ENCODE results near the gene DMRTC2. TPM values are rescaled to one million over a fixed set of nuclear protein-coding genes. Genes with fewer than 3 reads are reported as not detected.
A peak's percentile ranks its signal among the peaks of the same experiment; 100 is the strongest.

The DMRTC2 gene
- total RNA-seq, 2 experiments from 2014 or later = not detected

- peaks cover 5% of the 10 kb centered on the region for H3K36me3 Mint-ChIP-seq
Observed at GRCh38 chr19:41877916-41878905, 33.4 kb downstream of the DMRTC2 start.

GRCh38 chr19:41879080-41879479, 34.2 kb downstream of the DMRTC2 start:
- no peak for DNase-seq
- CTCF ChIA-PET = no interaction called here
- peaks cover 9% of the 10 kb centered on the region for H3K36me3 Mint-ChIP-seq
- no peak overlapping the region for H3K27ac Mint-ChIP-seq
- ATAC-seq = no peak
- peaks cover 41% of the 10 kb centered on the region for H3K4me1 Mint-ChIP-seq
- no peaks in the 10 kb centered on the region for H3K9me3 Mint-ChIP-seq (ENCODE audit: low read depth)
- H3K4me3 Mint-ChIP-seq = no peak overlapping the region
- H3K27me3 Mint-ChIP-seq = no peaks in the 10 kb centered on the region

More at GRCh38 chr19:41877916-41878905, 33.4 kb downstream of the DMRTC2 start:
- Mint-ChIP-seq H3K27me3 (no peaks in the 10 kb centered on the region), H3K9me3 (ENCODE audit: low read depth) (no peaks in the 10 kb centered on the region), H3K4me3 (no peak overlapping the region), H3K4me1 (peaks cover 43% of the 10 kb centered on the region), H3K27ac (peak overlapping the region; percentile 93)
- no peak for ATAC-seq
- CTCF ChIA-PET = interaction anchor here (3.6 to 16.7 kb wide), 3 partner anchors 9 to 67 kb away, joined by 20 to 260 read pairs (median 88); partner anchors contain the start of genes ARHGEF1 and RPS19
- DNase-seq = no peak

GRCh38 chr19:41879670-41880328, 35.0 kb downstream of the DMRTC2 start:
- ATAC-seq (no peak), DNase-seq (no peak)
- CTCF ChIA-PET = interaction anchor here (10.6 kb wide), 1 partner anchor 20 kb away, joined by 66 read pairs; the partner anchor contains the start of gene RPS19
- H3K36me3 Mint-ChIP-seq = peaks cover 10% of the 10 kb centered on the region
- H3K27ac Mint-ChIP-seq = peak overlapping the region; percentile 25
- no peak overlapping the region for H3K4me3 Mint-ChIP-seq
- no peaks in the 10 kb centered on the region for H3K9me3 Mint-ChIP-seq (ENCODE audit: low read depth)
- H3K4me1 Mint-ChIP-seq = peaks cover 38% of the 10 kb centered on the region
- no peaks in the 10 kb centered on the region for H3K27me3 Mint-ChIP-seq

- peak overlapping the region; percentile 25 for H3K27ac Mint-ChIP-seq
- no peak overlapping the region for H3K4me3 Mint-ChIP-seq
Observed at GRCh38 chr19:41880329-41880708, 35.5 kb downstream of the DMRTC2 start.

DNA sequence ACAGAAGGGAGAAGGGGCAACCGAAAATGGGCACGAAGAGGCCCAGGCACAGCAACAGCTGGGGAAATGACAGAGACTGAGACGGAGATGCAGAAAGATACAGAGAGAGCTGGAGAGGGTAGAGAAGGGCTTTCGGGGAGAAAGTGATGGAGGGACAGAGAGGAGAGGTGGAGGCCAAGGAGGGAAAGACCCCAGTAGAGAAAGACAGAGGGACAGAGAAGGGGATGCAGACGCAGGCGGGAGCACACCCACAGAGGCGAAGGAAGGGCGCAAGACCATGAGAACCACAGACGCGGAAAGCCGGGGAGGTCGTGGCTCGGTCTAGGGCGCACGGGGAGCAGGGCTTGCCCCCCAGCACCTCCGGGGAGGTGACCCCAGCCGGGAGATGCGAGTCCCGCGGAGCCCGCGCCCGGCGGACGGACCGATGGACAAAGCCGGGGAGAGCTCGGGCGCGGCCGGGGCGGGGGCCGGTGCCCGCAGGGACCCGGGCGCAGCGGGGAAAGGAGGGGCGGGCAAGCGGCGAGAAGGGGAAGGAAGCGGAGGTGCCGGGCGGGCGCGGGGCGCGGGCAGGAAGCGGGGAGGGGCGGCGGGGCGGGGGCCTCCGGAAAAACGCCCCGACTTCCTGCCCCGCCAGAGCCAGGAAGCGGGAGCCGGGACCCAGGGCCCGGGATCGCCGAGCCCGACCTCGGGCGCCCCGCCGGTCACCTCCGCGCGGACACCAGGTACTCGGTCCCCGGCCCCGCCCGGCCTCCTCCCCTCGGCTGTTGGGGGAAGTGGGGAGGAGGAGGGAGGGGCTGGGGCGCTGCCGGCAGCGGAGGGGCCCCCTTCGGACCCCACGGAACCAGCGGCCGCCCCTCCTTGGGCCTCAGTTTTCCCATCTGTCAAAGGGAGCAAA, 38.0 kb downstream of the DMRTC2 start, which contains the start of gene ARHGEF1:
Gene ARHGEF1 (plus strand): TSS at position 617 of the 895 bp plus-strand sequence. CDS start 4,899 bp downstream, outside the sequence.
- CTCF ChIA-PET = interaction anchor here (1.0 to 12.1 kb wide), 5 partner anchors 13 to 69 kb away, joined by 4 to 260 read pairs (median 66); partner anchors contain the start of genes CD79A and RPS19
- H3K4me3 Mint-ChIP-seq = peak within 1 kb of the TSS; percentile 98
- H3K36me3 Mint-ChIP-seq = peaks cover 27% of the 10 kb centered on the region
- DNase-seq (peak; percentile 74), ATAC-seq (peak; percentile 2)
- peak within 1 kb of the TSS; percentile 97 for H3K27ac Mint-ChIP-seq
- H3K9me3 Mint-ChIP-seq (ENCODE audit: low read depth) = no peaks in the 10 kb centered on the region
- peaks cover 32% of the 10 kb centered on the region for H3K4me1 Mint-ChIP-seq
- no peaks in the 10 kb centered on the region for H3K27me3 Mint-ChIP-seq

More at GRCh38 chr19:41880329-41880708, 35.5 kb downstream of the DMRTC2 start:
- Mint-ChIP-seq H3K4me1 (peaks cover 38% of the 10 kb centered on the region), H3K27me3 (no peaks in the 10 kb centered on the region), H3K9me3 (ENCODE audit: low read depth) (no peaks in the 10 kb centered on the region), H3K36me3 (peaks cover 13% of the 10 kb centered on the region)
- CTCF ChIA-PET = interaction anchor here (10.6 kb wide), 1 partner anchor 20 kb away, joined by 66 read pairs; the partner anchor contains the start of gene RPS19
- DNase-seq (no peak), ATAC-seq (no peak)

DNA sequence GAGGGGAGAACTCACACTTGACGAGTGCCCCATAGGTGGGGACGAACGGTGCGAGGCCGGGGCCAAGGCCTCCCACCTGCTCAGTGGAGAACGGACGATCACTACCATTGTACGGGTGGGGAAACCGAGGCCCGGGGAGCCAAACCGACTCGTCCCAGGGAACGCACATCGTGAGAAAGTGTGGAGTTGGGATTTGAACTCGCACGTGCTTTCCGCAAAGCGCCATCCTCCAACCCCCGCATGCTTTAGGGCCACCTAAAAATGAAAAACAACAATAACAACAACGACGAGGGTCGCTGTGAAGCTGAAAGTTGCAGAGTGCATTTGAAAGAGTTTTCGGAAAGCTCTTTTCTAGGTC, 38.6 kb downstream of the DMRTC2 start:
- CTCF ChIA-PET = interaction anchor here (1.0 to 12.1 kb wide), 5 partner anchors 13 to 69 kb away, joined by 4 to 260 read pairs (median 66); partner anchors contain the start of genes CD79A and RPS19
- peaks cover 35% of the 10 kb centered on the region for H3K4me1 Mint-ChIP-seq
- H3K9me3 Mint-ChIP-seq (ENCODE audit: low read depth) = no peaks in the 10 kb centered on the region
- ATAC-seq (no peak), DNase-seq (no peak)
- peak overlapping the region; percentile 82 for H3K4me3 Mint-ChIP-seq
- H3K27ac Mint-ChIP-seq = peak overlapping the region; percentile 94
- no peaks in the 10 kb centered on the region for H3K27me3 Mint-ChIP-seq
- H3K36me3 Mint-ChIP-seq = peaks cover 33% of the 10 kb centered on the region

GRCh38 chr19:41883821-41884733, 39.2 kb downstream of the DMRTC2 start:
- ATAC-seq = peak; percentile 81
- H3K9me3 Mint-ChIP-seq (ENCODE audit: low read depth) = no peaks in the 10 kb centered on the region
- peak; percentile 97 for DNase-seq
- no peaks in the 10 kb centered on the region for H3K27me3 Mint-ChIP-seq
- CTCF ChIA-PET = interaction anchor here (1.6 to 12.1 kb wide), 5 partner anchors 14 to 74 kb away, joined by 4 to 260 read pairs (median 66); partner anchors contain the start of genes CD79A, RABAC1 and RPS19
- H3K36me3 Mint-ChIP-seq = peaks cover 38% of the 10 kb centered on the region
- peaks cover 41% of the 10 kb centered on the region for H3K4me1 Mint-ChIP-seq
- H3K27ac Mint-ChIP-seq = peak overlapping the region; percentile 94
- peak overlapping the region; percentile 82 for H3K4me3 Mint-ChIP-seq

GRCh38 chr19:41886761-41887710, 42.2 kb downstream of the DMRTC2 start:
- Mint-ChIP-seq H3K27ac (peak overlapping the region; percentile 94), H3K9me3 (ENCODE audit: low read depth) (no peaks in the 10 kb centered on the region), H3K4me1 (peaks cover 67% of the 10 kb centered on the region), H3K27me3 (no peaks in the 10 kb centered on the region), H3K4me3 (peak overlapping the region; percentile 82), H3K36me3 (peaks cover 58% of the 10 kb centered on the region)
- CTCF ChIA-PET = interaction anchor here (1.2 to 12.1 kb wide), 8 partner anchors 17 to 77 kb away, joined by 3 to 260 read pairs (median 11); partner anchors contain the start of genes CD79A, RABAC1 and RPS19
- DNase-seq (peak; percentile 92), ATAC-seq (peak; percentile 28)

DNA sequence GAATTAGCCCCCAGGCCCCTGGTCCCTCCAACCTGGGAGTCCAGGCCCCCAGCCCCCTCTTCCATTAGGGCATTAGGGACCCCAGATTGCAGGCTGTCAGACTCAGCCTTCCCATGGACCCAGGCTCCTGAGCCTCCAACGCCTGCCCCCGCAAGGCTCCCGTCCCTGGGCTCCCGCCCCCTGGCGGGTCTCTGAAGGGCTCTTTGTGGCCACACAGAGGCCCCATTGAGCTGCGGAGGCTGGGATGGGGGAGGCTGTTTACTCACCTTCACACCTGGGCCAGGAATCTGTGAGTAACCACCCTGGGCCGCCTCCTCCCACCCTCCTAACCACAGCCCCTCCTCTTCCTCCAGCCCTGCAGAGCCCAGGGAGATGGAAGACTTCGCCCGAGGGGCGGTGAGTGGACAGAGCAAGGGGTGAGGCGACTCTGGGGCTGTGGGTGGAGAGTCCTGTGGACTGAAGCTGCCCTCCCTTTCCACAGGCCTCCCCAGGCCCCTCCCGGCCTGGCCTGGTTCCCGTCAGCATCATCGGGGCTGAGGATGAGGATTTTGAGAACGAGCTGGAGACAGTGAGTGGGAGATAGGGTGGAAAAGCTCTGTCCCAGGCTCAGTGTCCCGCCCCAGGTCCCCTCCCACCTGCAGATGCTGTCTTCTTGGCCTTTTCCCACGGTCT, 43.0 kb downstream of the DMRTC2 start:
- peaks cover 68% of the 10 kb centered on the region for H3K4me1 Mint-ChIP-seq
- CTCF ChIA-PET = interaction anchor here (1.2 to 12.1 kb wide), 5 partner anchors 18 to 70 kb away, joined by 3 to 260 read pairs (median 66); partner anchors contain the start of genes CD79A, RABAC1 and RPS19

GRCh38 chr19:41888926-41889325, 44.1 kb downstream of the DMRTC2 start:
- Mint-ChIP-seq H3K27ac (peak overlapping the region; percentile 94), H3K9me3 (ENCODE audit: low read depth) (no peaks in the 10 kb centered on the region), H3K36me3 (peaks cover 54% of the 10 kb centered on the region), H3K4me1 (peaks cover 72% of the 10 kb centered on the region), H3K4me3 (peak overlapping the region; percentile 82), H3K27me3 (no peaks in the 10 kb centered on the region)
- no peak for DNase-seq
- no peak for ATAC-seq
- CTCF ChIA-PET = interaction anchor here (1.2 to 12.1 kb wide), 6 partner anchors 19 to 70 kb away, joined by 3 to 260 read pairs (median 36); partner anchors contain the start of genes CD79A, RABAC1 and RPS19

More for the DNA sequence above, 43.0 kb downstream of the DMRTC2 start:
- Mint-ChIP-seq H3K27me3 (no peaks in the 10 kb centered on the region), H3K27ac (peak overlapping the region; percentile 94), H3K9me3 (ENCODE audit: low read depth) (no peaks in the 10 kb centered on the region), H3K4me3 (peak overlapping the region; percentile 82), H3K36me3 (peaks cover 56% of the 10 kb centered on the region)
- ATAC-seq (peak; percentile 28), DNase-seq (peak; percentile 91)

Data from activated CD8-positive, alpha-beta memory T cell treated with anti-CD3 and anti-CD28 coated beads, Interleukin-2, amount 10 ng/mL, durations not matched to agents 7 days and 5 days (primary cell).